MM.1S (cell line): ENCODE results near the gene DDHD1.

Experiments used
- DNase-seq: peaks from one replicate; pipeline ENCODE4 v3.0.0-alpha.2; 2015
- H2AFZ ChIP-seq: fragments of 300-600 bp; sonication (generic); 2 replicates; pipeline ENCODE4 v1.6.0; 2016; ENCODE audit warnings: antibody characterized with exemption, low read length
- H3F3A ChIP-seq: fragments of 300-600 bp; sonication (generic); 2 replicates; pipeline ENCODE4 v1.6.1; 2016; ENCODE audit warnings: mild to moderate bottlenecking, antibody characterized with exemption, low read length, moderate library complexity, mixed read lengths; ENCODE audit not compliant: insufficient read depth
- H3K27ac ChIP-seq: fragments of 300-600 bp; sonication (generic); 2 replicates; pipeline ENCODE4 v1.5.1; 2016; ENCODE audit warnings: mild to moderate bottlenecking, low read length
- H3K27me3 ChIP-seq: fragments of 300-600 bp; sonication (generic); replicated peaks from 2 replicates; pipeline ENCODE4 v1.6.0; 2016; ENCODE audit warnings: low read length; ENCODE audit not compliant: insufficient read depth
- H3K36me3 ChIP-seq: fragments of 300-600 bp; sonication (generic); replicated peaks from 2 replicates; pipeline ENCODE4 v1.6.1; 2016; ENCODE audit warnings: mild to moderate bottlenecking, low read length, mixed read lengths; ENCODE audit not compliant: insufficient read depth
- H3K4me1 ChIP-seq: fragments of 300-600 bp; sonication (generic); 2 replicates; pipeline ENCODE4 v1.6.1; 2016; ENCODE audit warnings: low read length, mixed read lengths
- H3K4me2 ChIP-seq: fragments of 300-600 bp; sonication (generic); 2 replicates; pipeline ENCODE4 v1.6.0; 2016; ENCODE audit warnings: low read depth, low read length
- H3K4me3 ChIP-seq: fragments of 300-600 bp; sonication (generic); 2 replicates; pipeline ENCODE4 v1.5.1; 2016; ENCODE audit warnings: low read length, mixed read lengths
- H3K79me2 ChIP-seq: fragments of 300-600 bp; sonication (generic); 2 replicates; pipeline ENCODE4 v1.6.1; 2016; ENCODE audit warnings: mixed run types, low read length, mixed read lengths
- H3K9ac ChIP-seq: fragments of 300-600 bp; sonication (generic); 2 replicates; pipeline ENCODE4 v1.6.1; 2016; ENCODE audit warnings: low read length, mixed read lengths
- H3K9me2 ChIP-seq: fragments of 300-600 bp; sonication (generic); replicated peaks from 2 replicates; pipeline ENCODE4 v1.6.1; 2016; ENCODE audit warnings: mild to moderate bottlenecking, low read length, mixed read lengths; ENCODE audit not compliant: insufficient read depth
- H3K9me3 ChIP-seq: fragments of 300-600 bp; sonication (generic); replicated peaks from 2 replicates; pipeline ENCODE4 v1.6.1; 2016; ENCODE audit warnings: mild to moderate bottlenecking, low read length, mixed read lengths; ENCODE audit not compliant: insufficient read depth
- H4K20me1 ChIP-seq: fragments of 300-600 bp; sonication (generic); 2 replicates; pipeline ENCODE4 v1.6.1; 2016; ENCODE audit warnings: mild to moderate bottlenecking, low read length, moderate library complexity, mixed read lengths; ENCODE audit not compliant: insufficient read depth
- EZH2 ChIP-seq: fragments of 300-600 bp; sonication (generic); optimal IDR thresholded peaks from 2 replicates; pipeline ENCODE3; 2017; ENCODE audit warnings: low read depth, mild to moderate bottlenecking, antibody characterized with exemption, low read length, mixed read lengths
- EZH2phosphoT487 ChIP-seq: fragments of 300-600 bp; sonication (generic); IDR thresholded peaks from 2 replicates; pipeline ENCODE4 v1.6.1; 2018; ENCODE audit warnings: antibody characterized with exemption, low read length
- TF ChIP-seq, protein P1 (sequence below): fragments of 300-600 bp; sonication (generic); IDR thresholded peaks from 2 replicates; pipeline ENCODE4 v1.5.1; 2016; ENCODE audit warnings: antibody characterized with exemption, low read length, mixed read lengths

Gene DDHD1

DNA sequence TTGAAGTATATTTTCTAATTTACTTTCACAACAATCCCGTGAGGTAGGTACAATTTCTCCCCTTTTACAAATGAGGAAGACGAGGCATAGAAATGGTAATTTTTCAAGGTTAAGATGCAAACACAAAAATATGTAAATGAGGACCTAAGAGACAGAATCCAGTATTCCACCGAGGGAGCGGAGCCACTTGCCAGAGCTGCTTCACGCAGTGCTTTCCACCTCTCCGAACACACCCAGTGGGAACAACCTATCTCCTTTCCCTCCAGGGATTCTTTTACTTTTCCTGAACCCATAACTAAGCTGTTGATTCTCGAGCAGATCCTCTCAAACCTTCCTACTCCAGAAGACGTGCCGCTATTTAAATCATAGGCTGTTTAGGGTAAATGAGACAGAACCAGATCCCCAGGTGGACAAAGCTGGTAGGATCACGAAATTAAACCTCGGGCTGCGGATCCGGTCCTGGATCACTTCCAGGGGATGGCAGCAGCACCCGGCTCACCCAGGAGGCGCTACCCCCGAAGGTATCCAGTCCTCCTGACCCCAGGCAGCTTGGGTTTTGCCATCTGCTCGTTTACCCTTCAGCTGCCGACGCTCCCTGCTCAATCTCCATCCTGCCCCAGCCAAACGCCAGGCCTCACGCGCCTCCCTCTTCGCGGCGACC lies 1.5 kb downstream of the DDHD1 start:
- Histone ChIP-seq H3K9ac (peak overlapping the region; percentile 72), H3K27me3 (no peaks in the 10 kb centered on the region), H3K27ac (peak overlapping the region; percentile 57; the same call in 1 of the 2 replicates), H3K9me2 (no peaks in the 10 kb centered on the region), H3K9me3 (no peaks in the 10 kb centered on the region), H3K79me2 (peaks cover 60% of the 10 kb centered on the region), H2AFZ (peak overlapping the region; percentile 56), H3K4me2 (peak overlapping the region; percentile 79), H3K4me1 (peaks cover 33% of the 10 kb centered on the region), H3K36me3 (no peaks in the 10 kb centered on the region), H3F3A (peaks cover 11% of the 10 kb centered on the region), H4K20me1 (no peaks in the 10 kb centered on the region), H3K4me3 (peak overlapping the region; percentile 82)
- peak; percentile 17 for DNase-seq
- TF ChIP-seq EZH2phosphoT487 = no peak
- TF ChIP-seq EZH2 = no peak
- TF ChIP-seq, protein P1, sequence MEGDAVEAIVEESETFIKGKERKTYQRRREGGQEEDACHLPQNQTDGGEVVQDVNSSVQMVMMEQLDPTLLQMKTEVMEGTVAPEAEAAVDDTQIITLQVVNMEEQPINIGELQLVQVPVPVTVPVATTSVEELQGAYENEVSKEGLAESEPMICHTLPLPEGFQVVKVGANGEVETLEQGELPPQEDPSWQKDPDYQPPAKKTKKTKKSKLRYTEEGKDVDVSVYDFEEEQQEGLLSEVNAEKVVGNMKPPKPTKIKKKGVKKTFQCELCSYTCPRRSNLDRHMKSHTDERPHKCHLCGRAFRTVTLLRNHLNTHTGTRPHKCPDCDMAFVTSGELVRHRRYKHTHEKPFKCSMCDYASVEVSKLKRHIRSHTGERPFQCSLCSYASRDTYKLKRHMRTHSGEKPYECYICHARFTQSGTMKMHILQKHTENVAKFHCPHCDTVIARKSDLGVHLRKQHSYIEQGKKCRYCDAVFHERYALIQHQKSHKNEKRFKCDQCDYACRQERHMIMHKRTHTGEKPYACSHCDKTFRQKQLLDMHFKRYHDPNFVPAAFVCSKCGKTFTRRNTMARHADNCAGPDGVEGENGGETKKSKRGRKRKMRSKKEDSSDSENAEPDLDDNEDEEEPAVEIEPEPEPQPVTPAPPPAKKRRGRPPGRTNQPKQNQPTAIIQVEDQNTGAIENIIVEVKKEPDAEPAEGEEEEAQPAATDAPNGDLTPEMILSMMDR = no peak

GRCh38 chr14:53149668-53150316 lies 3.3 kb downstream of the DDHD1 start:
- H3K4me3 ChIP-seq = 0 out of 2 replicates have a peak overlapping the region, but pooled peaks have one; percentile 12
- H3K4me1 ChIP-seq = peaks cover 33% of the 10 kb centered on the region

DNA sequence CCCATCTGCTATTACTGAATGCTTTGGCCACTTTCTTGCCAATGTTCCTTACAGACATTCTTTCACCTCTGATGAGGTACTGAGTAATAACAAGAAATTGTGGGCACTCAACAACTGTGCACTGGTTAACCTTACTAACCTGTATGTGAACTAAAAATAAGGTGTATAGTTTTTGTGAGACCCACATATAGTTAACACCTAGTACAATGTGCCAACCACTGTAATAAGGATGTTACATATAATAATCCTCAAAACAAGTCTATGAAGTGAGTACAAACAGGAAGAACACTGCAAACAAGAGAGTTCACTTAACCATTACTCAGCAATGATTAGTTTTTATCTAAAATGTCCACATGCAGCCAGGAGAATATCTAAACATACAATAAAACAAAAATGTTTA lies 4.5 kb downstream of the DDHD1 start:
- H3K36me3 ChIP-seq = no peaks in the 10 kb centered on the region
- no peaks in the 10 kb centered on the region for H4K20me1 ChIP-seq
- H3K9ac ChIP-seq = no peak overlapping the region
- peaks cover 89% of the 10 kb centered on the region for H3K79me2 ChIP-seq
- TF ChIP-seq, protein P1 = no peak
- TF ChIP-seq EZH2 (no peak), EZH2phosphoT487 (no peak)
- peak overlapping the region; percentile 79; the same call in 1 of the 2 replicates for H3K4me2 ChIP-seq
- no peak overlapping the region for H2AFZ ChIP-seq
- H3F3A ChIP-seq = peaks cover 4% of the 10 kb centered on the region
- H3K9me2 ChIP-seq = no peaks in the 10 kb centered on the region
- DNase-seq = no peak
- H3K4me3 ChIP-seq = no peak overlapping the region
- no peak overlapping the region for H3K27ac ChIP-seq
- H3K27me3 ChIP-seq = no peaks in the 10 kb centered on the region
- no peaks in the 10 kb centered on the region for H3K9me3 ChIP-seq
- peaks cover 33% of the 10 kb centered on the region for H3K4me1 ChIP-seq

More at GRCh38 chr14:53149668-53150316, 3.3 kb downstream of the DDHD1 start:
- no peaks in the 10 kb centered on the region for H4K20me1 ChIP-seq
- TF ChIP-seq EZH2 = no peak
- H3K79me2 ChIP-seq = peaks cover 78% of the 10 kb centered on the region
- H2AFZ ChIP-seq = no peak overlapping the region
- peak overlapping the region; percentile 13; the same call in 1 of the 2 replicates for H3K27ac ChIP-seq
- no peaks in the 10 kb centered on the region for H3K36me3 ChIP-seq
- no peaks in the 10 kb centered on the region for H3K9me2 ChIP-seq
- no peak overlapping the region for H3K9ac ChIP-seq
- peaks cover 11% of the 10 kb centered on the region for H3F3A ChIP-seq
- no peaks in the 10 kb centered on the region for H3K27me3 ChIP-seq
- no peaks in the 10 kb centered on the region for H3K9me3 ChIP-seq
- H3K4me2 ChIP-seq = peak overlapping the region; percentile 79
- no peak for DNase-seq

GRCh38 chr14:53147893-53148292 lies 5.2 kb downstream of the DDHD1 start:
- peak overlapping the region; percentile 79 for H3K4me2 ChIP-seq
- H3K9me2 ChIP-seq = no peaks in the 10 kb centered on the region
- H3K4me3 ChIP-seq = no peak overlapping the region
- DNase-seq = peak; percentile 25
- no peak overlapping the region for H2AFZ ChIP-seq
- peak overlapping the region; percentile 33; the same call in 1 of the 2 replicates for H3K27ac ChIP-seq
- no peaks in the 10 kb centered on the region for H3K36me3 ChIP-seq
- H3K9me3 ChIP-seq = no peaks in the 10 kb centered on the region
- H3K79me2 ChIP-seq = peaks cover 96% of the 10 kb centered on the region
- H3F3A ChIP-seq = no peaks in the 10 kb centered on the region; the same call in 1 of the 2 replicates
- peaks cover 33% of the 10 kb centered on the region for H3K4me1 ChIP-seq
- TF ChIP-seq EZH2phosphoT487 = no peak
- TF ChIP-seq EZH2 = no peak
- TF ChIP-seq, protein P1 = no peak
- H4K20me1 ChIP-seq = no peaks in the 10 kb centered on the region
- no peaks in the 10 kb centered on the region for H3K27me3 ChIP-seq
- H3K9ac ChIP-seq = no peak overlapping the region
